Epithelial cell of esophagus (primary cell): Measurements from ENCODE around the gene KANSL1L.
A peak's percentile ranks its signal among the peaks of the same experiment; 100 is the strongest.
"Not testable (repeated sequence)": the region's sequence is repeated elsewhere in the genome, so short reads cannot be mapped to it uniquely, and the experiment has no call there.

Experiments
- DNase-seq: peaks from one replicate; pipeline ENCODE4 v3.0.0; 2010; ENCODE audit warnings: low read depth
- H3K4me3 ChIP-seq: 2 replicates; pipeline ENCODE4 v1.5.1; 2011; ENCODE audit warnings: mild to moderate bottlenecking, low read length, control low read depth
- TF ChIP-seq, protein P1 (sequence below): IDR thresholded peaks from 2 replicates; pipeline ENCODE4 v1.5.1; 2011; ENCODE audit warnings: low read depth, mild to moderate bottlenecking, low read length, control low read depth, inconsistent platforms; ENCODE audit not compliant: insufficient read depth; ENCODE audit errors: missing control alignments

The KANSL1L gene

DNA sequence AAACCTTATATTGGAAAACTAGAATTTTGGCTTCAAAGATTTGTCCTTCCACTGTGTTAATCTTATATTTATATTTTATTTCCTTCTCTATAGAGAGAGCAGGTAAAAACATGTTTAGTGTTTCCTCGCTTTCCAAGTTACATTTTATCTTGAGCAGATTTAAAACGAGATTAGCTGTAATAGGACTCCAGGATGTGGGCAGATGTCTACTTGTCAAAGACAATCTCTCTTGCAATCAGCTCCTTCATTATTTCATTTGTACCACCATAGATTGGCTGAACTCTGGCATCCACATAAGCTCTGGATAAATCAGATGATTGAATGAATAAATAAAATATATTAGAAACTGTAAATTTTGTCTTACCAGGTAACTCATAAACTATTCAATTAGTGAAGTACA is 17.5 kb upstream of the KANSL1L start:
- DNase-seq = peak; percentile 13
- H3K4me3 ChIP-seq = no peak overlapping the region
- TF ChIP-seq, protein P1, sequence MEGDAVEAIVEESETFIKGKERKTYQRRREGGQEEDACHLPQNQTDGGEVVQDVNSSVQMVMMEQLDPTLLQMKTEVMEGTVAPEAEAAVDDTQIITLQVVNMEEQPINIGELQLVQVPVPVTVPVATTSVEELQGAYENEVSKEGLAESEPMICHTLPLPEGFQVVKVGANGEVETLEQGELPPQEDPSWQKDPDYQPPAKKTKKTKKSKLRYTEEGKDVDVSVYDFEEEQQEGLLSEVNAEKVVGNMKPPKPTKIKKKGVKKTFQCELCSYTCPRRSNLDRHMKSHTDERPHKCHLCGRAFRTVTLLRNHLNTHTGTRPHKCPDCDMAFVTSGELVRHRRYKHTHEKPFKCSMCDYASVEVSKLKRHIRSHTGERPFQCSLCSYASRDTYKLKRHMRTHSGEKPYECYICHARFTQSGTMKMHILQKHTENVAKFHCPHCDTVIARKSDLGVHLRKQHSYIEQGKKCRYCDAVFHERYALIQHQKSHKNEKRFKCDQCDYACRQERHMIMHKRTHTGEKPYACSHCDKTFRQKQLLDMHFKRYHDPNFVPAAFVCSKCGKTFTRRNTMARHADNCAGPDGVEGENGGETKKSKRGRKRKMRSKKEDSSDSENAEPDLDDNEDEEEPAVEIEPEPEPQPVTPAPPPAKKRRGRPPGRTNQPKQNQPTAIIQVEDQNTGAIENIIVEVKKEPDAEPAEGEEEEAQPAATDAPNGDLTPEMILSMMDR = no peak

DNA sequence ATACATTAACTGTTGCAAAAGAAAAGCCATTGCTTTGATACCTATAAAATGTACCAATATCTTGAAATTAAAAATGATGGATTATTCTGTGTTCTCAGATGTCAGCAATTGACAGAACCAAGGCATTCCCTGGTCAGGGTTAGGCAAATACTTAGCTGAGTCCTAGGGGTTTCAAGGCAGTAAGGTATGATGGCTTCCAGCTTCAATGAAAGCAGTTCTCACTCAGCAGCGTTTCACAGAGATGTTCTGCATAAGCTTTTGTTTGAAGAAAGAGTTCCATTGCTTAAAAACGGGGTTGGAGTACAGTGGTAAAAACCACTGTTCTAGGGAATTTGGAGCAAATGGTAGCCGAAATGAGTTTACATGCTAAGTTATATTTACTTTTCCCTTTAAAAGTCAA is 17.0 kb upstream of the KANSL1L start:
- no peak overlapping the region for H3K4me3 ChIP-seq
- TF ChIP-seq, protein P1 = no peak
- DNase-seq = no peak

DNA sequence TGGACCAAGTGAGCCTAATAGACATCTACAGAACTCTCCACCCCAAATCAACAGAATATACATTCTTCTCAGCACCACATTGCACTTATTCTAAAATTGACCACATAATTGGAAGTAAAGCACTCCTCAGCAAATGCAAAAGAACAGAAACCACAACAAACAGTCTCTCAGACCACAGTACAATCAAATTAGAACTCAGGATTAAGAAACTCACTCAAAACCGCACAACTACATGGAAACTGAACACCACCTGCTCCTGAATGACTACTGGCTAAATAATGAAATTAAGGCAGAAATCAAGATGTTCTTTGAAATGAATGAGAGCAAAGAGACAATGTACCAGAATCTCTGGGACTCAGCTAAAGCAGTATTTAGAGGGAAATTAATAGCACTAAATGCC is 12.7 kb upstream of the KANSL1L start:
- not testable (repeated sequence) for H3K4me3 ChIP-seq, DNase-seq

DNA sequence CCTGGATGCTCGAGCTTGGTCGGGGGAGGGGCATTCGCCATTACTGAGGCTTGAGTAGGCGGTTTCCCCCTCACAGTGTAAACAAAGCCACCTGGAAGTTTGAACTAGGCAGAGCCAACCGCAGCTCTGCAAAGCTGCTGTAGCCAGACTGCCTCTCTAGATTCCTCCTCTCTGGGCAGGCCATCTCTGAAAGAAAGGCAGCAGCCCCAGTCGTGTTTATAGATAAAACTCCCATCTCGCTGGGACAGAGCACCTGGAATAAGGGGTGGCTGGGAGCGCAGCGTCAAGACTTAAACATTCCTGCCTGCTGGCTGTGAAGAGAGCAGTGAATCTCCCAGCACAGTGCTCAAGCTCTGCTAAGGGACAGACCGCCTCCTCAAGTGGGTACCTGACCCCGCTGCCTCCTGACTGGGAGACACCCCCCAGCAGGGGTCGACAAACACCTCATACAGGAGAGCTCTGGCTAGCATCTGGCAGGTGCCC is 10.4 kb upstream of the KANSL1L start:
- H3K4me3 ChIP-seq, DNase-seq: not testable (repeated sequence)

DNA sequence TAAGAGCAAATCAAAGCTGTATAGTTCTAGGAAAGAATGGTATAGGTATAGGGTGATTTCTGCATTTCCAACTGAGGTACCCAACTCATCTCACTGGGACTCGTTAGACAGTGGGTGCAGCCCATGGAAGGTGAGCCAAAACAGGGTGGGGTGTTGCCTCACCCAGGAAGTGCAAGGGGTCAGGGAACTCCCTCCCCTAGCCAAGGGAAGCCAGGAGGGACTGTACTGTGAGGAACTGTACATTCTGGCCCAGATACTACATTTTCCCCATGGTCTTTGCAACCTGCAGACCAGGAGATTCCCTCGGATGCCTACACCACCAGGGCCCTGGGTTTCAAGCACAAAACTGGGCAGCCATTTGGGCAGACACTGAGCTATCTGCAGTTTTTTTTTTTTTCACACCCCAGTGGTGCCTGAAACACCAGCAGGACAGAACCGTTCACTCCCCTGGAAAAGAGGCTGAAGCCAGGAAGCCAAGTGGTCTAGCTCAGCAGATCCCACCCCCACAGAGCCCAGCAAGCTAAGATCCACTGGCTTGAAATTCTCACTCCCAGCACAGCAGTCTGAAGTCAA is 9.9 kb upstream of the KANSL1L start:
- DNase-seq, H3K4me3 ChIP-seq: not testable (repeated sequence)

DNA sequence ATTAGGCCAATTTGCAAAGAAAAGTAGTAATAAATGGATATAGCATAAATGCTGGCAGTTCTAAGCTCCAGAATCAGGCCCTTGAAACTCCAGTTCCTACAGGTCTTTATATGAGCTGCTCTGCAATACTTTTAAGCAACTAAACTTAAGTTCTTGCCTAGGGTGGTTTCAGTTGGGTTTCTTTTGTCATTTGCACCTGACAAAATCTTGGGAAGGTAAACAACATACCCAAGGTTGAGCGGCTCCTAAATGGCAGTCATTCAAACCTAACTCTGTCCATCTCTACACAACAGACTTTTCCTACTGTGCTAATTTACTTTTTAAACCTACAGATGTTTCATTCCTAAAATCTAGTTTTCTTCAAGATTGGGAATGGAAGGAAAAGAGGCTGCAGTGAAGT is 9.3 kb upstream of the KANSL1L start:
- DNase-seq = no peak
- TF ChIP-seq, protein P1 = no peak
- no peak overlapping the region for H3K4me3 ChIP-seq

DNA sequence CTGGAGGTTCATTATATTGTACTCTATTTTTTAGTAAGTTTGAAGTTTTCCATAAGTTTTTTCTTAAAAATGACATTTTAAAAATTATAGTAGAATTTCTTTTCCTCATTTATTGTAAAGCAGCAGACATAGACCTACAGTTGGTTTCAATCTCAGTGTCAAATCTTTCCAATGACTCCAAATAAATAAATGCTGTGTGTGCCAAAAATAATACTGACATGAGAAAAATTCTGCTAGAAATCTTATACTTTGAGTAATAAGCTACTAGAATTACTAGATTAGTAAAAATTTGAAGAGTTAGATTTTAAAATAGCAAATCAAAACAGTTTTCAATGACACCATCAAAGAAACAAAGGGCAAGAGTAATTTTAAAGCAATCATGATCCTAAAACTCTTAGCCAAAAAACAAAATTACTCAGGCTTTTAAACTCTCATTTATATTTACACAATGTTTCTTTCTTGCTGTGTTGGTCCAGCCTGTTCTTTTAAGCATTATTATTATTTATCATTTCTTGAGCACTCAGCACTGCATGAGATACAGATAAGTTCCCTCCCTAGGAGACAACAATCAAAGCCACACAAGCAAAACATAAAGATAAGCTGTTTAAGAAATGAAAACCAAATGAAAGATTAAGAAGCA is 8.3 kb upstream of the KANSL1L start:
- no peak for DNase-seq
- TF ChIP-seq, protein P1 = no peak
- H3K4me3 ChIP-seq = no peak overlapping the region

DNA sequence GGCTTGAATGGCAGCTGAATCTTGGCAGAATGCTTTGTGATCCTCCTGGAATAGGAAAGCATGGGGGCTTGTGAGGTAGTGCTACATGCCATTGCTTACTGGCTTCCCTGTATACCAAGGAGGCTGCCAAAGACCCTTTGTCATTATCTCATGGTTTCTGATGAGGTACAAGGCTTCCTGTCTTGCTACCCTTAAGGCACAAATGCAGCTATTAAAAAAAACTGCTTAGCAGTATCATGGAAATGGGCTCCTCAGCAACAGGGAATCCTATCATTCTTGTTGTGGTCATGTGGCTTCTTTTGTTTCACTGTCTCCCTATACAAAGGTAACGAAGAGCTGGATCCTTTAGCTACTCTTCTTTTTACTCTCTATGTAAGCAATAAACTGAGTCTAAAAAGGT is 6.6 kb upstream of the KANSL1L start:
- H3K4me3 ChIP-seq = no peak overlapping the region
- TF ChIP-seq, protein P1 = no peak
- DNase-seq = no peak

DNA sequence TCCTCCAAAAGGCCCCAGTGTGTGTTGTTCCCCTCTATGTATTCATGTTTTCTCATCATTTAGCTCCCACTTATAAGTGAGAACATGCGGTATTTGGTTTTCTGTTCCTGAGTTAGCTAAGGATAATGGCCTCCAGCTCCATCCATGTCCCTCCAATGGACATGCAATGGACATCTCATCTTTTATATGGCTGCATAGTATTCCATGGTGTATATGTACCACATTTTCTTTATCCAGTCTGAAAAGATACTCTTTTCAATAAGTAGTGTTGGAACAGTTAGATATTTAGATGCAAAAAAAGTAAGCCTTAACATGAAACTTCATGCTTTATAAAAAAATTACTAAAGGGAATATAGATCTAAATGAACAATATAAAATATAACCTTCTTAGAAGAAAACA is 5.9 kb upstream of the KANSL1L start:
- not testable (repeated sequence) for H3K4me3 ChIP-seq

More for the DNA sequence above, 5.9 kb upstream of the KANSL1L start:
- not testable (repeated sequence) for DNase-seq
